NT2/D1 (cell line): ENCODE data around the gene CLASP1.

Experiments
- SUZ12 ChIP-seq: IDR thresholded peaks from 2 replicates; pipeline ENCODE4 v1.6.1; 2011; ENCODE audit not compliant: insufficient read length, insufficient read depth; ENCODE audit errors: extremely low read depth
- YY1 ChIP-seq: IDR thresholded peaks from 2 replicates; pipeline ENCODE4 v1.6.1; 2011; ENCODE audit not compliant: insufficient read length, insufficient read depth

GRCh38 chr2:121351521-121352318, 297.5 kb downstream of the CLASP1 start:
- TF ChIP-seq YY1 (no peak), SUZ12 (no peak)
